ENCODE results near the gene CEP162. TPM values are rescaled to one million over a fixed set of nuclear protein-coding genes. Genes with fewer than 3 reads are reported as not detected.
A peak's percentile ranks its signal among the peaks of the same experiment; 100 is the strongest.
"Not testable (repeated sequence)": the region's sequence is repeated elsewhere in the genome, so short reads cannot be mapped to it uniquely, and the experiment has no call there.

The CEP162 gene
- total RNA-seq, 4 donors from 2014 or later = 7.5 to 9.3 (median 7.8) TPM

- Histone ChIP-seq H3K4me3 (no peak overlapping the region), H3K9me3 (no peaks in the 10 kb centered on the region), H3K4me1 (no peaks in the 10 kb centered on the region), H3K36me3 (no peaks in the 10 kb centered on the region), H3K27ac (replicated peaks in 1 of 4) (no peak overlapping the region), H3K27me3 (no peaks in the 10 kb centered on the region)
- intact Hi-C loops (cut with DNase I) = no loop called here
- no peak for DNase-seq (ENCODE audit: extremely low spot score)
- TF ChIP-seq EP300 (IDR thresholded peaks at IDR 0.05) (no peak), POLR2AphosphoS5 (IDR thresholded peaks at IDR 0.05) (no peak), POLR2A (IDR thresholded peaks at IDR 0.05; ENCODE audit: low read depth) (no peak), CTCF (IDR thresholded peaks at IDR 0.05) (no peak)
These were observed 14.8 kb upstream of the CEP162 start for GRCh38 chr6:84242265-84242664.

DNA sequence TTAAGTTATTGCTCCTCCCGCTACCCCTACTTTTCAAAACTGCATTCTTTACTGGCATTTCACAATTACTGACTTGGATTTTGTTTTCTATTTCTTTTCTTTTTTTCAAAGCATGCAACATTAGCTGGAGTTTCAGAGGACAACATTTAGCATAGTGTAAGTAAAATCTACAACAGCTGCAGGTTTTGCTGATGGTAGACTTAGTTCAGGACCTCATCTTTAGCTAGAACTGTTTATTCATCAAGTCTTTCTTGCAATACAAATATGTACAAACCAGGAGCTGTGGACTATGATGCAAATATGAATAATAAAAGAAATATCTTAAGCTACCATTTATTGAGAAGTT lies 728 bp upstream of the CEP162 start:
- 0% methylated on average over 1 of the region's 1 CpG for WGBS
- Histone ChIP-seq H3K27me3 (peaks cover 0 to 6% (median 0%) of the 10 kb centered on the region in 4 donors), H3K36me3 (no peaks in the 10 kb centered on the region), H3K27ac (replicated peaks in 1 of 4) (peak overlapping the region; percentile 86 to 91 (median 88)), H3K4me1 (peaks cover 6 to 22% (median 14%) of the 10 kb centered on the region in 4 donors), H3K9me3 (no peaks in the 10 kb centered on the region), H3K4me3 (peak overlapping the region; percentile 76 to 85 (median 80))
- intact Hi-C loops (cut with DNase I) = no loop called here
- no peak for TF ChIP-seq POLR2A (IDR thresholded peaks at IDR 0.05; ENCODE audit: low read depth)
- TF ChIP-seq EP300 (IDR thresholded peaks at IDR 0.05) = no peak
- TF ChIP-seq CTCF (IDR thresholded peaks at IDR 0.05) = no peak
- TF ChIP-seq POLR2AphosphoS5 (IDR thresholded peaks at IDR 0.05) = no peak
- DNase-seq (ENCODE audit: extremely low spot score) = no peak

DNA sequence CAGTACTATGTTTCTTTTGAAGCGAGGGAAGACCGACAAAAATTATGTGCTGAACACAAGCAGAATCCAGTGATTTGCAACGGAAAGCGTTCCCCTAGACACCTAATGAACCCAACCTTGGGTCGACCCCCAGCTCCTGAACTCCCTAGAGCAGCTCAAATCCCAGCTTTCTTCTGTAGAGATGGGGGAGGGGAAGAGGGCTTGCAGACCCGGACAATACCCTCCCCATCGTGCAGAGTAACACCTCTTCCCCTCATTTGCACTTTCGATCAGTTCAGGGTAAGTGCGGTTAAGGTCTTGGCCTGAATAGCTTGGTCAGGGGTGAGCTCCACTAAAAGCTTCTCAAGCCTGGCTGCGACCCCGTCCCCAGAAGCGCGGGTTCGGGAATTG lies 404 bp downstream of the CEP162 start:
- DNase-seq (ENCODE audit: extremely low spot score) = no peak
- WGBS = 2% methylated on average over 14 of the region's 14 CpGs
- TF ChIP-seq CTCF (IDR thresholded peaks at IDR 0.05) (no peak), POLR2AphosphoS5 (IDR thresholded peaks at IDR 0.05) (no peak), POLR2A (IDR thresholded peaks at IDR 0.05; ENCODE audit: low read depth) (no peak)
- no peaks in the 10 kb centered on the region for H3K9me3 ChIP-seq
- H3K4me1 ChIP-seq = peaks cover 6 to 22% (median 14%) of the 10 kb centered on the region in 4 donors
- peak overlapping the region; percentile 76 to 85 (median 80) for H3K4me3 ChIP-seq
- no peaks in the 10 kb centered on the region for H3K36me3 ChIP-seq
- H3K27me3 ChIP-seq = no peaks in the 10 kb centered on the region
- intact Hi-C loops (cut with DNase I) = no loop called here
- peak overlapping the region; percentile 86 to 91 (median 88) for H3K27ac ChIP-seq (replicated peaks in 1 of 4)

DNA sequence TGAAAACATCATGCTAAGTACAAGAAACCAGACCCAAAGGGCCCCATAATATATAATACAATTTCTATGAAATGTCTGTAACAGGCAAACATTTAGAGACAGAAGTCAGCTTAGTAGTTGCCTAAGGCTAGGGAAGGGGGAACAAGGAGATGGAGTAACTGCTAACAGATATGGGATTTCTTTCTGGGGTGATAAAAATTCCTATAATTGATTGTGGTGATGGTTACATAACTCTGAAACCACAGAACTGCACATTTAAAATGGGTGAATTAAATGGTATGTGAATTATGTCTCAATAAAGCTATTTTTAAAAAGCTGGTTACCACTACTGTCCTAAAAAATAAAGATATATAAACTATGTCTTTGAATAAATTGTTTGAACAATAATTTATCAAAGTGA lies 3.2 kb downstream of the CEP162 start:
- H3K27ac ChIP-seq (replicated peaks in 1 of 4) = no peak overlapping the region
- H3K27me3 ChIP-seq = no peaks in the 10 kb centered on the region
- DNase-seq (ENCODE audit: extremely low spot score) = no peak
- H3K9me3 ChIP-seq = no peaks in the 10 kb centered on the region
- TF ChIP-seq CTCF (IDR thresholded peaks at IDR 0.05) = no peak
- no peak for TF ChIP-seq POLR2AphosphoS5 (IDR thresholded peaks at IDR 0.05)
- no peak for TF ChIP-seq EP300 (IDR thresholded peaks at IDR 0.05)
- TF ChIP-seq POLR2A (IDR thresholded peaks at IDR 0.05; ENCODE audit: low read depth) = no peak
- peaks cover 6 to 22% (median 14%) of the 10 kb centered on the region in 4 donors for H3K4me1 ChIP-seq
- peaks cover 0 to 9% (median 0%) of the 10 kb centered on the region in 4 donors for H3K36me3 ChIP-seq
- H3K4me3 ChIP-seq = no peak overlapping the region
- intact Hi-C loops (cut with DNase I) = loop anchor here (5.0 kb wide), 1 partner anchor 342 kb away; no protein-coding TSS in a partner anchor

DNA sequence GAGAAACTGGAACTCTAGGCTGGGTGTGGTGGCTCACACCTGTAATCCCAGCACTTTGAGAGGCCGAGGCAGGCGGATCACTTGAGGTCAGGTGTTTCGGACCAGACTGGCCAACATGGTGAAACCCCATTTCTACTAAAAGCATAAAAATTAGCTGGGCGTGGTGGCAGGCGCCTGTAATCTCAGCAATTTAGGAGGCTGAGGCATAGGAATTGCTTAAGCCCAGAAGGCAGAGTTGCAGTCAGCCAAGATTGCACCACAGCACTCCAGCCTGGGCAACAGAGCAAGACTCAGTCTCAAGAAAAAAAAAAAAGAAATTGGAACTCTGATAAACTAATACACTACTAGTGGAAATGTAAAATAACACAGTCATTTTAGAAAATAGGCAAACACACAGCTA lies 3.8 kb downstream of the CEP162 start:
- not testable (repeated sequence) for H3K27ac ChIP-seq (replicated peaks in 1 of 4); H3K36me3 ChIP-seq; DNase-seq (ENCODE audit: extremely low spot score); H3K27me3 ChIP-seq; H3K4me3 ChIP-seq; H3K9me3 ChIP-seq
- 97% methylated on average over 5 of the region's 5 CpGs for WGBS
- intact Hi-C loops (cut with DNase I) = loop anchor here (5.0 kb wide), 1 partner anchor 341 kb away; no protein-coding TSS in a partner anchor
- H3K4me1 ChIP-seq = peaks cover 6 to 22% (median 14%) of the 10 kb centered on the region in 4 donors
